PFSK-1 (cell line): Measurements from ENCODE around the gene PPTC7.

ENCODE experiments used
- POLR2AphosphoS5 ChIP-seq: IDR thresholded peaks from 2 replicates; pipeline ENCODE4 v1.6.1; 2012; ENCODE audit warnings: low read depth, mild to moderate bottlenecking, control low read depth, low read length, moderate library complexity
- REST ChIP-seq, 2 experiments: IDR thresholded peaks; 2 replicates each; pipeline versions ENCODE4 v1.6.1 to v1.8.0; 2011 to 2012; ENCODE audit warnings: low read depth in 2 of 2, low read length in 2 of 2, control low read depth in 1 of 2, inconsistent platforms in 1 of 2, mild to moderate bottlenecking in 1 of 2, moderate library complexity in 1 of 2; ENCODE audit not compliant: insufficient read depth in 1 of 2
- SIN3A ChIP-seq: IDR thresholded peaks from 2 replicates; pipeline ENCODE4 v1.6.1; 2012; ENCODE audit warnings: mild to moderate bottlenecking, low read length, moderate library complexity, borderline replicate concordance; ENCODE audit not compliant: insufficient read depth
- TAF1 ChIP-seq: IDR thresholded peaks from 2 replicates; pipeline ENCODE4 v1.6.1; 2012; ENCODE audit warnings: low read length, control low read depth, borderline replicate concordance; ENCODE audit not compliant: insufficient read depth

- TF ChIP-seq POLR2AphosphoS5 (no peak), SIN3A (no peak), REST (IDR thresholded peaks at IDR 0.05; ENCODE audit: insufficient read depth in 1 of 2, low read depth in 2 of 2, low read length in 2 of 2) (no peak), TAF1 (no peak)
Observed at GRCh38 chr12:110560048-110560447, 23.1 kb downstream of the PPTC7 start.
